ENCODE data around the gene ZDHHC8.
A peak's percentile ranks its signal among the peaks of the same experiment; 100 is the strongest.

The ZDHHC8 gene

DNA sequence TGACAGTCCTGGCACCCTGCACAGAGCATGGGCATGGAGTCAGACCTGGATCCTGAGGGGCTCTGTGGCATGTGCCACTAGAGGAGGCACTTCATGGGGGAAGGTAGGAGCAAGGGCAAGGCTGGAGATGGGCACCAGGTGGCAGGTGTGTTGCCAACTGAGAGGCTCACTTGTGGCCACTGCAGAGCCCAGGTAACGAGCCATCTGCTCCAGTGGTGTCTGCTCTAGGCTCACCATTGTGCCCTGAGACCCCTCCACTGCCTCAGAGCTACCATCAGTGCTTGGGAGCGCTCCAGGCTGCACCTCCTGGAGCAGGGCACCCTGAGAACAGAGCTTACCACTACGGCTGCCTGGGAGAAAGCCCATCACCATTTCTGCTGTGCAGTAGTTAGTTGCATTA lies 1.3 kb upstream of the ZDHHC8 start:
- DNase-seq (ENCODE audit: low spot score), result no peak

DNA sequence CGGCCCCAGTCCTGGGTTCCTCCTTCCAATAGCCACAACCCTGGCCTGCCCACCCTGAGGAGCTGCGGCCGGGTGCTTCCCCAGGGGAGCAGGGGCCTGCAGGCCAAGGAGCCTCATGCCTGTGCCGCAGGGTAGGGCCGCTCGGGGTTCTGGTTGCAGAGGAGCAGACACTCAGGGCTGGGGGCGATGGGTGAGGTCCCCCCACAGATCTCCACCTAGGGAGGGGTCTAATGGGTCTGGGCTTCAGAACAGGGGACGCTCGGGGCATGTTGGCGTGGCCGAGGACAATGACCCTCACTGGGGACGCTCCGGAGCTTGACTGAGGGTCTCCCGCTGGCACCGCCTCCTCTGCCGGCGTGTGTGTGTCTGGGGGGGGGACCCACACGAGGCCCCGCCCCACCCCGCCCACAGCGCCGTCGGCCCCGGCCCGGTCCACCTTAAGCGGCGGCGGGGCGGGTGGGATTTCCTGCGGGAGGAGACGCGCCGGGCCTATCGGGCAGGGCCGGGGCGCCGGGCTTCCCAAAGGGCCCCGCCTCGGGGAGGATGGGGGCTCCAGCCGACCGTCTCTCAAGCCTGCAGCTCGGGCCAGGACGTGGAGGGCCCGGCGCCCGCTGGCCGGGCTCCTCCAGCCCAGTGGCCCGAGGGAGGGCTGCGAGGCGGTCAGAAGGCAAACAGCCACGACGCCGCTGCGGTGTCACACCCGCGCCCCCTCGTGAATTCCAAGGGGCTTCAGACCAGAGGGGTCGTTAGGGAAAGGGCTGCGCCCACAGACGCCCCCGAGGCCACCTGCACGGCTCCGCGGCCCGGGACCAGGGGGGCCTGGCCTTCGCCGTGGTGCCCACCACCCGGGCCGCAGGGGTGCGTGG lies 640 bp upstream of the ZDHHC8 start:
- peak; percentile 81 for DNase-seq (ENCODE audit: low spot score)

GRCh38 chr22:20131859-20132685 lies 468 bp downstream of the ZDHHC8 start:
- DNase-seq (ENCODE audit: low spot score), result no peak

- no peak for DNase-seq (ENCODE audit: low spot score)
Observed at GRCh38 chr22:20132686-20133246, 1.2 kb downstream of the ZDHHC8 start.

- DNase-seq (ENCODE audit: low spot score), result no peak
Observed at GRCh38 chr22:20133930-20134549, 2.4 kb downstream of the ZDHHC8 start.

DNA sequence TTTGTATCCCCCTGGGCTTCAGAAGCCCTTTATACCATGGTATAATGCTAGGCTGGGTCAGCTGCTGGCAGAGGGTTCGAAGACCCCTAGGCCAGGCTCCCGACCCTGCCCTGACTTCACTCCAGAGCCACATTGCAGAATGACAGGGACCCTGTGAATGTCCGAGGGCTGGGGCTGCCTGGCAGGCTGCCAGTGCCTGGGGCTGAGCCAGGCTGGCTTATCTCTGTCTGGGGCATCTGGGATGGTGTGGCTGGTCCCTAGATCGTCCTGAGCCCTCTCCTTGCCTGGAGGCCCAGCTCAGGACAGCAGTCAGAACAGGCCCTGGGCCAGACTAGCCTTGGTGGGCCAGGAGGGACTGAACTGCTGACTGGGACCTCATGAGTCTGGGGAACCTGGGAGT lies 3.7 kb downstream of the ZDHHC8 start:
- no peak for DNase-seq (ENCODE audit: low spot score)

GRCh38 chr22:20135806-20136602 lies 4.4 kb downstream of the ZDHHC8 start:
- DNase-seq (ENCODE audit: low spot score), result no peak

- DNase-seq (ENCODE audit: low spot score), result no peak
Observed at GRCh38 chr22:20136603-20136873, 4.9 kb downstream of the ZDHHC8 start.

DNA sequence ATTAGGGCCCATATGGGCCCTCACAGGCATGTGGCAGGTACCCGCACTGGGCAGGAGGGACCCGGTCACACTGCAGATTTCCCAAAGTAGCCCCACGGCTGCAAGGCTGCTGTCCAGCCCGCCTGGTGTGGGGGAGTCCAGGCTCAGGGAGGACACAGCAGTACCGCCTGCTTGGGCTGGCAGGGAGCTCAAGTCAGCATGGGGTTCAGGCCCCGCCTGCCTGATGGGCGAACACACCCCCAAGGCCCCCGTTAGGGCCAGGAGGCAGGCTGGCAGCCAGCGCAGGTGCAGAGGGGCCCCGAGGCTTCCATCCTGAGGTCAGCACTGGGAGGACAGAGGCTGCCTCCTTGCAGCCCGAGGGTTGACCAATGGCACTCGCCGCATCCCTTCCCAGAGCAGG lies 5.5 kb downstream of the ZDHHC8 start:
- DNase-seq (ENCODE audit: low spot score), result no peak

- no peak for DNase-seq (ENCODE audit: low spot score)
Observed at GRCh38 chr22:20137671-20138416, 6.2 kb downstream of the ZDHHC8 start.

- DNase-seq (ENCODE audit: low spot score), result no peak
Observed at GRCh38 chr22:20138417-20138738, 6.8 kb downstream of the ZDHHC8 start.

- DNase-seq (ENCODE audit: low spot score), result no peak
Observed at GRCh38 chr22:20138868-20139267, 7.3 kb downstream of the ZDHHC8 start.

- DNase-seq (ENCODE audit: low spot score), result no peak
Observed at GRCh38 chr22:20139391-20140106, 7.9 kb downstream of the ZDHHC8 start.

- DNase-seq (ENCODE audit: low spot score), result no peak
Observed at GRCh38 chr22:20140107-20140445, 8.5 kb downstream of the ZDHHC8 start.

- DNase-seq (ENCODE audit: low spot score), result no peak
Observed at GRCh38 chr22:20140521-20140964, 8.9 kb downstream of the ZDHHC8 start.

DNA sequence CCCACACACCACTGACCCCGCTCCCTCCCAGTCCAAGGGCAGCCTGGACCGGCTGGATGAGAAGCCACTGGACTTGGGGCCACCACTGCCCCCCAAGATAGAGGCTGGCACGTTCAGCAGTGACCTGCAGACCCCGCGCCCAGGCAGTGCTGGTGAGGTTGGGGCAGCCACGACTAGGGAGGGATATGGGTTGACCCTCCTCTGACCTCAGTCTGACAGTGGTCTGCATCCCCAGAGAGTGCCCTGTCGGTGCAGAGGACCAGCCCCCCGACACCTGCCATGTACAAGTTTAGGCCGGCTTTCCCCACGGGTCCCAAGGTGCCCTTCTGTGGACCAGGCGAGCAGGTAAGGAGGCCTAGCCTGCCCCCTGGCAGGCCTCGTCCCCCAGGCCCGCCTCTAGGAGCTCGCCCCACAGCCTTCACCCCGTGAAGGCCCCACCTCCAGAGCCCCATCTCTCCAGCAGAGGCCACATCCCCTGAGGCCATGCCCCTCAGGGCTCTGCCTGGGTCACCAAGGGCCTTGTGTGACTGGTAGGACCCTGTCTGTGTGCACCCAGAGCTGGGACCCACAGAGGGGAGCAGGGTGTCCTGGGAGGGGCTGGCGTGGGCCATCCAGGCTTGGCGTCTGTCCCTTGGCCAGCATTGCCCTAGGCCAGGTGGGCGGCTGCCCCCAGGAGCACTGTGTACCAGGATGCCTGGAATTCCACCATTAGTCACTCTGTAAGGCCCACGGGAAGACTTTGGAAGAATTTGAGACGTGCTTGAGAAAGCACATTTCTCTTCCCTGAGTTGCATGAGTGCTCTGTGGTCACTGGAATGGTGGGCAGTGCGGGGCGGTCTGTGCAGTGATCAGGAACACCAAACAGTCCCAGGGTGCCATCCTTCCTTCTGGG lies 9.8 kb downstream of the ZDHHC8 start:
- no peak for DNase-seq (ENCODE audit: low spot score)

- no peak for DNase-seq (ENCODE audit: low spot score)
Observed at GRCh38 chr22:20142711-20143621, 11.4 kb downstream of the ZDHHC8 start.

DNA sequence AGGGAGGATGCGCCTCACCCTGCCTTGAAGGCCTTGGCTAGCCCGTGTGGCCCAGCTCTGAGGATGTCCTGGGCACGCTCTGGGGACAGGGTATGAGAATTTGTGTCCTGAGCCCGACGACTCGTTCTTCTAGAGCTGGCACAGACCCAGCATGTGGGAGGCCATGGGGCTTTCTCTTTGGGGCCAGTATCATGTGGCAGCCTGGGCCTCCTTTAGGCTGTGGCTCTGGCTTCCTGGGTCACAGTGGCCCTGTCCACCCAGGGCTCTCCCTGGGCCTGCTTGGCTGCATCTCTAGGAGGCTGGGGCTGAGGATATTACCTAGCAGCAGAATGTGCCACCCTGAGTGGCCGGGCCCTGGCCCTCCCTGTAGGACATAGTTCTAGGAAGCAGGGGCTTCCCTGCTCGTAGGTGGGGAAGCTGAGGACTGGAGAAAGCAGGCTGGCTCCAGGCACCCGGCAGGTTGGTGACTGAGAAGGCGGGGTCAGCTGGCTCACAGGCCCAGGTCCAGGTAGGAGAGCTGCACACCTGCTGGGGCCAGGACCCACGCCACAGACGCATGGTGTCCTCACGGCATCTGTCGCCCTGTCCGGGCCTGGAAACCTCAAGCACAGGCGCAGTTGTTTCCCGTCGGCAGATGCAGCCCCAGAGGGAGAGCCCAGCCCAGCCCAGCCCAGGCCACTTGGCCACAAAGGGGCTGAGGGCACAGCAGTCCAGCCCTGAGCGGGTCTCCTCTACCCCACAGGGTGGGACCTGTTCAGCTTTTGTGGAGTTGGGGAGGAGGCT lies 12.5 kb downstream of the ZDHHC8 start:
- no peak for DNase-seq (ENCODE audit: low spot score)

Data from HuH-7.5 (cell line).